HepG2 (cell line): ENCODE data around the gene CMTM4. TPM values are rescaled to one million over a fixed set of nuclear protein-coding genes. Genes with fewer than 3 reads are reported as not detected.

Source experiments
- ATAC-seq: fragments of 200-7000 bp; cut with Tn5 transposase; 3 replicates; pipeline ENCODE4 v1.9.1; 2020; ENCODE audit warnings: mild to moderate bottlenecking, moderate library complexity
- BruUV-seq: library from RNA; stranded (reverse); fragments of 400-500 nt; replicated peaks from 2 replicates; lab custom pipeline; 2021; lab: Mats Ljungman, UMichigan
- CTCF ChIA-PET: fragments of 300-600 bp; formaldehyde crosslinking; extraction: SDS; loops from one replicate; lab custom pipeline; 2021; ENCODE audit warnings: low total read pairs, inconsistent platforms, low intra/inter-chr PET ratio; lab: Yijun Ruan, JAX
- POLR2A ChIA-PET: fragments of 350-600 bp; sonication (Branson Sonifier 250); formaldehyde crosslinking; loops from one replicate; lab custom pipeline; 2020; ENCODE audit warnings: antibody characterized with exemption, inconsistent platforms; lab: Yijun Ruan, JAX
- DNase-seq: peaks from one replicate; pipeline ENCODE4 v3.0.0-alpha.2; 2015; ENCODE audit warnings: low spot score
- FAIRE-seq: peaks from 3 replicates; lab custom pipeline; 2011; peaks lifted over from hg19 to GRCh38; lab: Jason Lieb, UNC
- H2AFZ ChIP-seq: one replicate; pipeline ENCODE4 v1.6.1; 2011; ENCODE audit warnings: low read length, inconsistent platforms
- H3K27ac ChIP-seq: fragments of 300-600 bp; 3 replicates; pipeline ENCODE4 v1.8.0; 2011; ENCODE audit warnings: mixed run types, mild to moderate bottlenecking, mixed read lengths, low read length, inconsistent platforms; ENCODE audit not compliant: insufficient read depth; ENCODE audit errors: extremely low read length
- H3K27me3 ChIP-seq, 2 experiments: fragments of 200-600 bp in 1 of 2; 2 replicates in 1 of 2; 3 replicates in 1 of 2; pipeline versions ENCODE4 v1.6.0 to v1.8.0; 2011; ENCODE audit warnings: low read length in 2 of 2, mild to moderate bottlenecking in 2 of 2, moderate library complexity in 2 of 2, inconsistent platforms in 1 of 2; ENCODE audit not compliant: insufficient read depth in 2 of 2, control insufficient read depth in 1 of 2
- H3K36me3 ChIP-seq, 2 experiments: fragments of 200-600 bp in 1 of 2; replicated peaks in 1 of 2; 2 replicates in 1 of 2; 3 replicates in 1 of 2; pipeline versions ENCODE4 v1.5.1 to v1.8.0; 2011; ENCODE audit warnings: low read length in 2 of 2, inconsistent platforms in 1 of 2; ENCODE audit not compliant: insufficient read depth in 2 of 2, control insufficient read depth in 1 of 2
- H3K4me1 ChIP-seq: 2 replicates; pipeline ENCODE4 v1.5.1; 2012; ENCODE audit warnings: low read length, inconsistent platforms; ENCODE audit not compliant: insufficient read depth
- H3K4me2 ChIP-seq: 2 replicates; pipeline ENCODE4 v1.6.0; 2011; ENCODE audit warnings: low read depth, low read length, inconsistent platforms
- H3K4me3 ChIP-seq, 3 experiments: fragments of 200-600 bp in 1 of 3; sonication (generic), shearing (Covaris generic) in 1 of 3; replicated peaks in 1 of 3; 2 replicates each; pipeline ENCODE4 v1.5.1; 2011 to 2016; ENCODE audit warnings: low read length in 3 of 3, inconsistent platforms in 2 of 3, low read depth in 2 of 3, mild to moderate bottlenecking in 2 of 3, control low read depth in 1 of 3, mixed read lengths in 1 of 3; ENCODE audit not compliant: insufficient read depth in 1 of 3
- H3K79me2 ChIP-seq: one replicate; pipeline ENCODE4 v1.6.1; 2011; ENCODE audit warnings: low read length, inconsistent platforms; ENCODE audit not compliant: insufficient read depth
- H3K9ac ChIP-seq: 2 replicates; pipeline ENCODE4 v1.6.0; 2011; ENCODE audit warnings: mild to moderate bottlenecking, low read depth, low read length, inconsistent platforms; ENCODE audit not compliant: insufficient read depth
- H3K9me3 ChIP-seq: 2 replicates; pipeline ENCODE4 v1.5.1; 2012; ENCODE audit warnings: mild to moderate bottlenecking, low read length
- H4K20me1 ChIP-seq: 2 replicates; pipeline ENCODE4 v1.6.0; 2011; ENCODE audit warnings: inconsistent platforms, mild to moderate bottlenecking, low read length, moderate library complexity; ENCODE audit not compliant: insufficient read depth
- ETS1 ChIP-seq: sonication (generic); formaldehyde crosslinking; IDR thresholded peaks from 2 replicates; pipeline ENCODE4 v1.4.0; 2020; ENCODE audit warnings: missing genetic modification reagents
- FOXM1 ChIP-seq: sonication (generic); formaldehyde crosslinking; IDR thresholded peaks from 2 replicates; pipeline ENCODE4 v1.5.0; 2020; ENCODE audit warnings: missing genetic modification reagents
- KMT2A ChIP-seq: sonication (generic); formaldehyde crosslinking; IDR thresholded peaks from 2 replicates; pipeline ENCODE4 v1.4.0; 2020; ENCODE audit warnings: missing genetic modification reagents
- MTERF4 ChIP-seq: sonication (generic); formaldehyde crosslinking; IDR thresholded peaks from 2 replicates; pipeline ENCODE4 v1.8.0; 2023; ENCODE audit warnings: mild to moderate bottlenecking, missing genetic modification reagents
- MYNN ChIP-seq: sonication (generic); formaldehyde crosslinking; IDR thresholded peaks from 2 replicates; pipeline ENCODE4 v1.4.0; 2020; ENCODE audit warnings: mild to moderate bottlenecking, low read depth, missing genetic modification reagents
- THAP9 ChIP-seq: sonication (generic); formaldehyde crosslinking; IDR thresholded peaks from 2 replicates; pipeline ENCODE4; 2020; ENCODE audit warnings: missing genetic modification reagents, mild to moderate bottlenecking, borderline replicate concordance
- TRAFD1 ChIP-seq: sonication (generic); formaldehyde crosslinking; IDR thresholded peaks from 2 replicates; pipeline ENCODE4 v1.5.1; 2020; ENCODE audit warnings: missing genetic modification reagents, mild to moderate bottlenecking, borderline replicate concordance
- YY1 ChIP-seq: IDR thresholded peaks from 2 replicates; pipeline ENCODE4 v1.6.1; 2011; ENCODE audit warnings: low read length, low read depth, moderate library complexity, mild to moderate bottlenecking; ENCODE audit not compliant: insufficient read depth, insufficient replicate concordance
- ZNF30 ChIP-seq: sonication (generic); formaldehyde crosslinking; IDR thresholded peaks from 2 replicates; pipeline ENCODE4 v1.5.0; 2020; ENCODE audit warnings: mild to moderate bottlenecking, missing genetic modification reagents
- ZNF512B ChIP-seq: sonication (generic); formaldehyde crosslinking; IDR thresholded peaks from 2 replicates; pipeline ENCODE4 v1.5.1; 2020; ENCODE audit warnings: missing genetic modification reagents, mild to moderate bottlenecking, borderline replicate concordance
- ZNF598 ChIP-seq: sonication (generic); formaldehyde crosslinking; IDR thresholded peaks from 2 replicates; pipeline ENCODE4 v1.5.1; 2020; ENCODE audit warnings: mild to moderate bottlenecking, missing genetic modification reagents, borderline replicate concordance
- ZNF674 ChIP-seq: sonication (generic); formaldehyde crosslinking; IDR thresholded peaks from 2 replicates; pipeline ENCODE4 v1.5.0; 2020; ENCODE audit warnings: low read depth, mild to moderate bottlenecking, missing genetic modification reagents
- ZNF704 ChIP-seq: sonication (generic); formaldehyde crosslinking; IDR thresholded peaks from 2 replicates; pipeline ENCODE4 v1.8.1; 2023; ENCODE audit warnings: mild to moderate bottlenecking, inconsistent platforms, moderate library complexity, missing genetic modification reagents, borderline replicate concordance
- WGBS: methylation state at CpG from one replicate; pipeline ENCODE4 v1.1.6; 2017; ENCODE audit warnings: low lambda C conversion rate; 5-methylcytosine and 5-hydroxymethylcytosine counted together
- in situ Hi-C: cut with HindIII; loops from 2 replicates; pipeline ENCODE4 v1.10.0; 2017; ENCODE audit warnings: low pct_unique_long_range_greater_than_20kb; ENCODE audit not compliant: extremely low pct_ligation_motif_present
- intact Hi-C: fragments of 100-400 bp; cut with micrococcal nuclease; formaldehyde crosslinking; loops from one replicate; pipeline ENCODE4 v1.10.0; 2022; ENCODE audit not compliant: unreplicated experiment
- polyA plus RNA-seq, 8 experiments: library from polyadenylated mRNA; depleted of rRNA in 3 of 8; stranded (reverse) in 7 of 8; unstranded in 1 of 8; fragments of >200 nt; fragmentation: Illumina TruSeq in 4 of 8; extraction: Trizol in 4 of 8; gene quantifications; 2 replicates each; pipeline versions ENCODE4 v1.2.1 to v1.2.3, GENCODE V29; 2011 to 2016; ENCODE audit warnings: low read depth in 4 of 8, missing spikeins in 1 of 8, mixed read lengths in 1 of 8; ENCODE audit not compliant: insufficient read depth in 1 of 8
- total RNA-seq, 5 experiments: library from RNA; depleted of rRNA; stranded (reverse); fragments of >200 nt; fragmentation: Illumina TruSeq; extraction: Trizol; gene quantifications; 2 replicates each; pipeline ENCODE4 v1.2.3, GENCODE V29; 2016; ENCODE audit warnings: low read depth in 1 of 5

CMTM4 gene
- total and polyA plus RNA-seq, 2 of the 13 experiments (the other 11 are each of a cell fraction or from before 2014, with no cell fraction given): 32.0 to 36.3 TPM

GRCh38 chr16:66637806-66638205 is 58.7 kb downstream of the CMTM4 start:
- H3K4me1 ChIP-seq: peaks cover 39% of the 10 kb centered on the region
- ChIA-PET POLR2A (no interaction called here), CTCF (no interaction called here)
- in situ Hi-C loops: no loop called here
- FAIRE-seq: no peak
- no TSS peak for BruUV-seq
- WGBS: 96% methylated on average over 3 of the region's 3 CpGs
- DNase-seq: no peak
- intact Hi-C loops: no loop called here
- H3K9ac ChIP-seq: no peak overlapping the region
- H3K79me2 ChIP-seq: no peaks in the 10 kb centered on the region
- no peak for ATAC-seq
- H4K20me1 ChIP-seq: no peaks in the 10 kb centered on the region; the same call in 1 of the 2 replicates
- no peak overlapping the region for H2AFZ ChIP-seq
- H3K36me3 ChIP-seq: no peaks in the 10 kb centered on the region; a peak in 1 of 5 replicates
- no peaks in the 10 kb centered on the region for H3K9me3 ChIP-seq
- H3K27me3 ChIP-seq: no peaks in the 10 kb centered on the region
- H3K27ac ChIP-seq: no peak overlapping the region
- no peak overlapping the region for H3K4me2 ChIP-seq
- H3K4me3 ChIP-seq: no peak overlapping the region
- TF ChIP-seq ETS1 (CRISPR knock-in tag) (no peak), THAP9 (no peak), ZNF598 (CRISPR knock-in tag) (no peak), MTERF4 (CRISPR knock-in tag) (no peak), KMT2A (no peak), ZNF512B (CRISPR knock-in tag) (no peak), TRAFD1 (CRISPR knock-in tag) (no peak), ZNF704 (CRISPR knock-in tag) (no peak), ZNF30 (no peak), ZNF674 (CRISPR knock-in tag) (no peak), MYNN (CRISPR knock-in tag) (no peak), FOXM1 (CRISPR knock-in tag) (no peak), YY1 (no peak)
